Measurements from ENCODE around the gene HIPK2.
A peak's percentile ranks its signal among the peaks of the same experiment; 100 is the strongest.

HIPK2 gene

DNA sequence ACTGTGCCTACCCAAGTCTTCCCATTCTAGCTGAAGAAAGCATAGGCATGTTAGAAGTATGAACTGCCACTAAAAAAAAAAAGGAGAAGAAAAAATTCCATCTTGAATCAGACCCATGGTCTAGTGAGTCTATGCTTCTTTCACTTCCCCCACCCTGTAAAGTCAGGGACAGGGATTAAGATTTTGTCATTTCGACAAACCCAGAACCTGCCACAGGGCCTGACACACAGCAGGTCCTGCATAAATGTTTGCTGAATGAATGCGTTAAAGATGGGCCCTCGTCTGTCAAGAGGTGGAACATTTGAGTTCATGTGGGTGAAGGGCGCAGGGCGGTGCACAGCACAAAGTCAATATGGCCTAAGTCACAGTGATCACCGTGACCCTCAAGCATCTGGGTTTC, 4.9 kb downstream of the HIPK2 start:
- no peak overlapping the region for H3K4me3 ChIP-seq (ENCODE audit: low read depth, low read length)
- TF ChIP-seq, protein P1, sequence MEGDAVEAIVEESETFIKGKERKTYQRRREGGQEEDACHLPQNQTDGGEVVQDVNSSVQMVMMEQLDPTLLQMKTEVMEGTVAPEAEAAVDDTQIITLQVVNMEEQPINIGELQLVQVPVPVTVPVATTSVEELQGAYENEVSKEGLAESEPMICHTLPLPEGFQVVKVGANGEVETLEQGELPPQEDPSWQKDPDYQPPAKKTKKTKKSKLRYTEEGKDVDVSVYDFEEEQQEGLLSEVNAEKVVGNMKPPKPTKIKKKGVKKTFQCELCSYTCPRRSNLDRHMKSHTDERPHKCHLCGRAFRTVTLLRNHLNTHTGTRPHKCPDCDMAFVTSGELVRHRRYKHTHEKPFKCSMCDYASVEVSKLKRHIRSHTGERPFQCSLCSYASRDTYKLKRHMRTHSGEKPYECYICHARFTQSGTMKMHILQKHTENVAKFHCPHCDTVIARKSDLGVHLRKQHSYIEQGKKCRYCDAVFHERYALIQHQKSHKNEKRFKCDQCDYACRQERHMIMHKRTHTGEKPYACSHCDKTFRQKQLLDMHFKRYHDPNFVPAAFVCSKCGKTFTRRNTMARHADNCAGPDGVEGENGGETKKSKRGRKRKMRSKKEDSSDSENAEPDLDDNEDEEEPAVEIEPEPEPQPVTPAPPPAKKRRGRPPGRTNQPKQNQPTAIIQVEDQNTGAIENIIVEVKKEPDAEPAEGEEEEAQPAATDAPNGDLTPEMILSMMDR (IDR thresholded peaks at IDR 0.05; ENCODE audit: low read depth, low read length) = no peak
- TF ChIP-seq, protein P2, sequence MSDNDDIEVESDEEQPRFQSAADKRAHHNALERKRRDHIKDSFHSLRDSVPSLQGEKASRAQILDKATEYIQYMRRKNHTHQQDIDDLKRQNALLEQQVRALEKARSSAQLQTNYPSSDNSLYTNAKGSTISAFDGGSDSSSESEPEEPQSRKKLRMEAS (IDR thresholded peaks at IDR 0.05; ENCODE audit: low read depth, low read length) = no peak
- TF ChIP-seq POLR2A (IDR thresholded peaks at IDR 0.05; ENCODE audit: extremely low read depth, insufficient read length) = no peak
- TF ChIP-seq MYC (IDR thresholded peaks at IDR 0.05; ENCODE audit: low read depth, low read length) = no peak
- DNase-seq (ENCODE audit: low read depth) = peak; percentile 40

DNA sequence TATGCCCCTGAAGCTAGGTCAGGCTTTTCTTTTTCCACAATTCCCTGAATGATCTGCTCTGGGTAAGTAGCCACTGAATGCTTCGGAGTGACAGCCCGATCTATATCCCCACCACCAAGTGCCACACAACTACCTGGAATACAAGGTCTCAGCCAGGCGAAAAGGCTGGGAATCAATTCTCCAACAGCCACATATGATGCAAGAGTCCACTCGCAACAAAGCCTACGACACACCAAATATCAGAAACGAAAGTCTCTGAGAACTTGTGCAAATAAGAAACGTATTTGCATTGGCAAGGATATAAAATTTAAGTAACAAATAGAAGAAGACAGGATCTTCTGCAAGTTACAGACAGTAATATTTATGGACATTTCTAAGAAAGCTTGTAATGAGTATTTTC, 5.7 kb downstream of the HIPK2 start:
- peak overlapping the region; percentile 16 for H3K4me3 ChIP-seq (ENCODE audit: low read depth, low read length)
- peak; percentile 41 for DNase-seq (ENCODE audit: low read depth)
- TF ChIP-seq, protein P2 (IDR thresholded peaks at IDR 0.05; ENCODE audit: low read depth, low read length) = no peak
- TF ChIP-seq MYC (IDR thresholded peaks at IDR 0.05; ENCODE audit: low read depth, low read length) = no peak
- TF ChIP-seq, protein P1 (IDR thresholded peaks at IDR 0.05; ENCODE audit: low read depth, low read length) = no peak
- no peak for TF ChIP-seq POLR2A (IDR thresholded peaks at IDR 0.05; ENCODE audit: extremely low read depth, insufficient read length)

DNA sequence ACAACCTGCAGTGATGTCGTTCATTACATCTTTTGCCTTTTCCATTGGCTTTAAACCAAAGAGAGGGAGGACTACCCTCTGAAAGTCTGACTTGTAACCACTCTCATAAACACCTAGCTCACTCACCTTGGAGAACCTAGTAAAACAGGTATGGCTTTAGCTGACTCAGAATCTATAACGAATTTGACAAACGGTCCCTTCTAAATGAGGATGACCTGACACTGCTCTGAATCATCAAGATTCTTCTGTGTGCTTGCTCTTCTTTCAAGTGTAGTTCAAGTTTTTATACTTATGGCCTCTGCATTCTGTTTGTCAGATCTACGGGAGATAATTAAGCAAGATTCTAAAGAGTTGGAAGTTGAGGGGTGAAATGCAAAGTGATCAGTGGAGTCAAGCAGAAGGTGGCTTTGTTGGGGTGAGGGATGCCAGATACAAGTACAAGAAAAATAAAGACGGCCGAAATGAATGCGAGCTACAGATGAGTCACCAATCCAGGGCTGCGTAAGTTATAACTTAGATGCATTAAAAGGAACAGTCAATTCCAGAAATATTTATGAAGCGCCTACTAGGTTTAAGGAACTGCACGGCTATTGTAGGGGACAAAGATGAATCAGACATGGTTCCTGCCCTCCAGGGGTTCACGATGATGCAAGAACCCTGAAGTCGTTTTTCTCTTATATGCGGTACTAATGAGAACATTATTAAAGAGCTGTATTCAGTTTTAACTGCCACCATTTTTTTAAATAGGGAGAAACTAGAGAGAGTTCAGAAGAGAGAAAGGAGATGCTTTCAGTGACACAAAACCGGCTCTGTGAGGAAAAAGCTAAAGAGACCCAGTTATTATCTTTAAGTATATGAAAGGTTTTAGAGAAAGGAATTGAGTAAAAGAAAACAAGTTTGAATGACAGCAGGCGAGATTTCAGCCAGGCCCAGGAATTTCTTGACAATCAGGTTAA, 6.5 kb downstream of the HIPK2 start:
- TF ChIP-seq, protein P1 (IDR thresholded peaks at IDR 0.05; ENCODE audit: low read depth, low read length) = no peak
- no peak for TF ChIP-seq POLR2A (IDR thresholded peaks at IDR 0.05; ENCODE audit: extremely low read depth, insufficient read length)
- no peak for TF ChIP-seq MYC (IDR thresholded peaks at IDR 0.05; ENCODE audit: low read depth, low read length)
- DNase-seq (ENCODE audit: low read depth) = peak; percentile 93
- peak overlapping the region; percentile 16 for H3K4me3 ChIP-seq (ENCODE audit: low read depth, low read length)

DNA sequence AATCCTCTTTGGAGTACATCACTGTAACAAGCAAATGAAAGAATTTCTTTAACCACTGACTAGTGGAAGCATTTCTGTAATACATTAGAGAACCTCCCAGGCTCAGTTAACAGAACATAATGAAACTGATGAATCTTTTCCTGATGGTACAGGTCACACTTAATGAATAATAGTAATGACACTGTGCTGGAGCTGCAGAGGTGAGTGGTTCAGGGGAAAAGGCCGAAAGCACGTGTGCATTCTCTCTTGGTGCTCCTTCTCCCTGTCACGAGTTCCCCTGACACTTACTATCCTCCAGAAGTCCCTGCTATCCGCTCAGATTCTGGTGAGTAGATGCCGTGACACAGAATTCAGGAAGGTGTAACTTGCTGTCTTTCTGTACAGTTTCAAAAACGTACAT, 8.0 kb downstream of the HIPK2 start:
- H3K4me3 ChIP-seq (ENCODE audit: low read depth, low read length) = no peak overlapping the region
- DNase-seq (ENCODE audit: low read depth) = no peak
- TF ChIP-seq, protein P1 (IDR thresholded peaks at IDR 0.05; ENCODE audit: low read depth, low read length) = no peak
- no peak for TF ChIP-seq MYC (IDR thresholded peaks at IDR 0.05; ENCODE audit: low read depth, low read length)
- TF ChIP-seq, protein P2 (IDR thresholded peaks at IDR 0.05; ENCODE audit: low read depth, low read length) = no peak
- TF ChIP-seq POLR2A (IDR thresholded peaks at IDR 0.05; ENCODE audit: extremely low read depth, insufficient read length) = no peak

DNA sequence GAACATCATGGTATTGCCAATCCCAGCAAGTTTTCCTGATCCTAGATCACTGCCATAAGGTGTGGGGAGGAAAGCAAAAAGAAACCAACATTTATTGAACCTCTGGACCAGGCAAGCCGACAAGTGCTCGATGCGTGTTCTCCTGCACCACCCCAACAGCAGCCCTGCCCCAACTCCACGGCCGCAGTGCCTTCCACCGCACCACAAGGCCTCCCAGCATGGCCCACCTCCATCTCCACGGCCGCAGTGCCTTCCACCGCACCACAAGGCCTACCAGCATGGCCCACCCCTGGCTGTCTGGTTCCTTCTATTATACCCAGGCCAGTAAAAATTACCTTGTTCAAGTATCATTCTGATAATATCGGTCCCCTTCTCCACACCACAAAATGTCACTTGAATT, 8.7 kb downstream of the HIPK2 start:
- TF ChIP-seq MYC (IDR thresholded peaks at IDR 0.05; ENCODE audit: low read depth, low read length) = no peak
- TF ChIP-seq, protein P1 (IDR thresholded peaks at IDR 0.05; ENCODE audit: low read depth, low read length) = no peak
- TF ChIP-seq, protein P2 (IDR thresholded peaks at IDR 0.05; ENCODE audit: low read depth, low read length) = no peak
- TF ChIP-seq POLR2A (IDR thresholded peaks at IDR 0.05; ENCODE audit: extremely low read depth, insufficient read length) = no peak
- H3K4me3 ChIP-seq (ENCODE audit: low read depth, low read length) = no peak overlapping the region
- no peak for DNase-seq (ENCODE audit: low read depth)

Data from NB4 (cell line).